ENCODE measurements around the gene BICD1.

DNA sequence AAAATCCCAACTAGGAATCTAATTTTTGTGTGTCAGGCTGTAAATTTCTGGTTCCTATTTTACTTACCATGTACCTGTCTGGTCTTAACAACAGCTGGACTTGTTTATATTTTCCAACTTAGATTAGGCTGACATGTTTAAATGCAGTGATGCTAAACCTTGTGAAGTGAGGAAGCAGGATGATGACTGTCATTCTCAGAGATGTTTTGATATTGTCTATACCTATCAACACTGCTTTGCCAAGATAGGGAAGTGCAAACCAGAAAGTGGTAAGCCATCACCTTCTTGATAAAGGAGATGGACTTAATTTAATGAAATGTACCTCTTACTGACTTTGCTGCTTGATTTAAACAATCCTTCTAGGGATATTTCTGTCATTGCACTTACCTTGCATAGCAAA, 2.1 kb downstream of the BICD1 start:
- TF ChIP-seq GABPA (IDR thresholded peaks at IDR 0.05 in 1 of 2, conservative IDR thresholded peaks at IDR 0.05 in 1 of 2) = no peak
- no peak for TF ChIP-seq EGR1 (IDR thresholded peaks at IDR 0.05; ENCODE audit: low read depth in 2 of 2)
